ENCODE data around the gene KRT6B.

The KRT6B gene

GRCh38 chr12:52404951-52405350 is 47.0 kb downstream of the KRT6B start:
- no peak for DNase-seq

DNA sequence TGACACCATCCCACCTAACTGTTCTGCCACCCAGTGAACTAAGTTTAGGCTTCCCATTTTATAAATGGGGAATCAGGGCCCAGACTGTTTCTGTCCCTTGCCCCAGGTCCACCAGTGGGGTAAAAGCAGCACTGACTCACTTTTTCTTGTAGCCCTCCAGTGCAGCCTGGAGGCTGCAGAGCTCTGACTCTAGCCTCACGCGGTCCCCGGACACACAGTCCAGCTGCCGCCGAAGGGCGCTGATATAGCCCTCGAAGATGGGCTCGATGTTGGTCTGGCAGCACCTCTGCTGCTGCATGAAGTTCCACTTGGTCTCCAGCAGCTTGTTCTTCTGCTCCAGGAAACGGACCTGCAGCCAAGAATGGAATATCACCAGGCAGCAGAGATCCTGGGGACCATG is 48.4 kb downstream of the KRT6B start:
- no peaks in the 10 kb centered on the region for H3K4me1 ChIP-seq (ENCODE audit: low read length)
- no peak overlapping the region for H2AFZ ChIP-seq (ENCODE audit: low read length)
- DNase-seq = no peak
- no peak overlapping the region for H3K27ac ChIP-seq (ENCODE audit: low read length)
- H3K9me3 ChIP-seq (replicated peaks; ENCODE audit: insufficient read depth, low read length) = no peaks in the 10 kb centered on the region
- no peaks in the 10 kb centered on the region for H3F3A ChIP-seq (ENCODE audit: insufficient read depth, low read length)
- no peaks in the 10 kb centered on the region for H4K20me1 ChIP-seq (ENCODE audit: insufficient read depth, low read length)
- H3K9ac ChIP-seq (ENCODE audit: low read length) = no peak overlapping the region
- no peak overlapping the region for H3K4me3 ChIP-seq (ENCODE audit: low read length)
- peaks cover 82% of the 10 kb centered on the region for H3K27me3 ChIP-seq (replicated peaks; ENCODE audit: insufficient read depth, low read length)
- no peaks in the 10 kb centered on the region for H3K36me3 ChIP-seq (replicated peaks; ENCODE audit: insufficient read depth, low read length)
- no peak overlapping the region for H3K4me2 ChIP-seq (ENCODE audit: low read depth, low read length)
- TF ChIP-seq CTCF (IDR thresholded peaks at IDR 0.05; ENCODE audit: low read length) = no peak
- no peak for TF ChIP-seq EZH2 (optimal IDR thresholded peaks at IDR 0.05; ENCODE audit: low read depth, low read length)
- TF ChIP-seq EZH2phosphoT487 (IDR thresholded peaks at IDR 0.05; ENCODE audit: low read length) = no peak
- H3K79me2 ChIP-seq (ENCODE audit: low read length) = no peaks in the 10 kb centered on the region
- no peaks in the 10 kb centered on the region for H3K9me2 ChIP-seq (replicated peaks; ENCODE audit: insufficient read depth, low read length)

More at GRCh38 chr12:52404951-52405350, 47.0 kb downstream of the KRT6B start:
- TF ChIP-seq CTCF (IDR thresholded peaks at IDR 0.05; ENCODE audit: low read length) = no peak
- no peak for TF ChIP-seq EZH2phosphoT487 (IDR thresholded peaks at IDR 0.05; ENCODE audit: low read length)
- TF ChIP-seq EZH2 (optimal IDR thresholded peaks at IDR 0.05; ENCODE audit: low read depth, low read length) = no peak
- Histone ChIP-seq H3K27me3 (replicated peaks; ENCODE audit: insufficient read depth, low read length) (peaks cover 70% of the 10 kb centered on the region), H3K4me3 (ENCODE audit: low read length) (no peak overlapping the region), H3K4me1 (ENCODE audit: low read length) (no peaks in the 10 kb centered on the region), H3K9ac (ENCODE audit: low read length) (no peak overlapping the region), H3F3A (ENCODE audit: insufficient read depth, low read length) (no peaks in the 10 kb centered on the region), H3K9me3 (replicated peaks; ENCODE audit: insufficient read depth, low read length) (no peaks in the 10 kb centered on the region), H3K79me2 (ENCODE audit: low read length) (no peaks in the 10 kb centered on the region), H3K9me2 (replicated peaks; ENCODE audit: insufficient read depth, low read length) (no peaks in the 10 kb centered on the region), H4K20me1 (ENCODE audit: insufficient read depth, low read length) (no peaks in the 10 kb centered on the region), H3K27ac (ENCODE audit: low read length) (no peak overlapping the region), H3K4me2 (ENCODE audit: low read depth, low read length) (no peak overlapping the region), H2AFZ (ENCODE audit: low read length) (no peak overlapping the region), H3K36me3 (replicated peaks; ENCODE audit: insufficient read depth, low read length) (no peaks in the 10 kb centered on the region)

- Histone ChIP-seq H3K4me2 (ENCODE audit: low read depth, low read length) (no peak overlapping the region), H2AFZ (ENCODE audit: low read length) (no peak overlapping the region), H3K27me3 (replicated peaks; ENCODE audit: insufficient read depth, low read length) (peaks cover 80% of the 10 kb centered on the region), H3F3A (ENCODE audit: insufficient read depth, low read length) (no peaks in the 10 kb centered on the region), H3K27ac (ENCODE audit: low read length) (no peak overlapping the region), H3K9me3 (replicated peaks; ENCODE audit: insufficient read depth, low read length) (no peaks in the 10 kb centered on the region), H3K4me3 (ENCODE audit: low read length) (no peak overlapping the region), H3K36me3 (replicated peaks; ENCODE audit: insufficient read depth, low read length) (no peaks in the 10 kb centered on the region), H3K4me1 (ENCODE audit: low read length) (no peaks in the 10 kb centered on the region), H4K20me1 (ENCODE audit: insufficient read depth, low read length) (no peaks in the 10 kb centered on the region), H3K9me2 (replicated peaks; ENCODE audit: insufficient read depth, low read length) (no peaks in the 10 kb centered on the region), H3K9ac (ENCODE audit: low read length) (no peak overlapping the region), H3K79me2 (ENCODE audit: low read length) (no peaks in the 10 kb centered on the region)
- DNase-seq = no peak
- TF ChIP-seq EZH2 (optimal IDR thresholded peaks at IDR 0.05; ENCODE audit: low read depth, low read length) (no peak), EZH2phosphoT487 (IDR thresholded peaks at IDR 0.05; ENCODE audit: low read length) (no peak), CTCF (IDR thresholded peaks at IDR 0.05; ENCODE audit: low read length) (no peak)
Measured at GRCh38 chr12:52402873-52403540, 48.9 kb downstream of the KRT6B start.

Data from MM.1S (cell line).